Neural cell (in vitro differentiated cells): ENCODE results near the gene MYO3B. TPM values are rescaled to one million over a fixed set of nuclear protein-coding genes. Genes with fewer than 3 reads are reported as not detected.

ENCODE experiments used
- H2AFZ ChIP-seq: fragments of 200-600, 300-800 bp; sonication (generic), shearing (Covaris generic); 2 replicates; pipeline ENCODE4 v1.6.0; 2014; ENCODE audit warnings: low read depth, mild to moderate bottlenecking, antibody characterized with exemption, low read length, moderate library complexity
- H3F3A ChIP-seq: fragments of 200-600 bp; shearing (Covaris generic); 2 replicates; pipeline ENCODE4 v1.6.1; 2016; ENCODE audit warnings: mild to moderate bottlenecking, moderate library complexity, mixed read lengths, antibody characterized with exemption, low read length; ENCODE audit not compliant: insufficient read depth, poor library complexity, severe bottlenecking
- H3K27ac ChIP-seq: fragments of 200-600, 300-800 bp; sonication (generic), shearing (Covaris generic); 2 replicates; pipeline ENCODE4 v1.5.1; 2014; ENCODE audit warnings: mild to moderate bottlenecking, low read length, moderate library complexity
- H3K27me3 ChIP-seq: fragments of 300-800, 200-600 bp; sonication (generic), shearing (Covaris generic); 2 replicates; pipeline ENCODE4 v1.6.0; 2014; ENCODE audit warnings: mild to moderate bottlenecking, low read depth, low read length, moderate library complexity; ENCODE audit not compliant: insufficient read depth
- H3K36me3 ChIP-seq: fragments of 300-800, 200-600 bp; sonication (generic), shearing (Covaris generic); 2 replicates; pipeline ENCODE4 v1.5.1; 2014; ENCODE audit warnings: mild to moderate bottlenecking, antibody characterized with exemption, low read length, moderate library complexity; ENCODE audit not compliant: insufficient read depth
- H3K4me2 ChIP-seq: fragments of 300-800, 200-600 bp; sonication (generic), shearing (Covaris generic); 2 replicates; pipeline ENCODE4 v1.6.0; 2014; ENCODE audit warnings: mild to moderate bottlenecking, low read length
- H3K4me3 ChIP-seq: fragments of 300-800, 200-600 bp; sonication (generic), shearing (Covaris generic); 2 replicates; pipeline ENCODE4 v1.5.1; 2014; ENCODE audit warnings: mild to moderate bottlenecking, low read length, moderate library complexity
- H3K79me2 ChIP-seq: fragments of 200-600 bp; shearing (Covaris generic); replicated peaks from 2 replicates; pipeline ENCODE4 v1.6.0; 2014; ENCODE audit warnings: mild to moderate bottlenecking, low read length, moderate library complexity; ENCODE audit not compliant: insufficient read depth
- H3K9ac ChIP-seq: fragments of 300-800, 200-600 bp; sonication (generic), shearing (Covaris generic); 2 replicates; pipeline ENCODE4 v1.6.1; 2016; ENCODE audit warnings: mild to moderate bottlenecking, low read length, mixed read lengths
- H3K9me2 ChIP-seq: fragments of 200-600 bp; shearing (Covaris generic); 2 replicates; pipeline ENCODE4 v1.6.1; 2016; ENCODE audit warnings: mild to moderate bottlenecking, low read length, mixed read lengths; ENCODE audit not compliant: insufficient read depth
- H3K9me3 ChIP-seq: fragments of 200-600, 300-800 bp; sonication (generic), shearing (Covaris generic); 2 replicates; pipeline ENCODE4 v1.6.1; 2016; ENCODE audit warnings: mild to moderate bottlenecking, mixed run types, low read length, moderate library complexity, mixed read lengths
- H4K20me1 ChIP-seq: fragments of 200-600 bp; shearing (Covaris generic); 2 replicates; pipeline ENCODE4 v1.6.1; 2016; ENCODE audit warnings: mild to moderate bottlenecking, mixed run types; ENCODE audit not compliant: insufficient read depth
- EP300 ChIP-seq: fragments of 450-650 bp; conservative IDR thresholded peaks from 2 replicates; pipeline ENCODE4 v1.6.1; 2014; ENCODE audit warnings: antibody characterized with exemption, mild to moderate bottlenecking, moderate library complexity; ENCODE audit not compliant: poor library complexity, severe bottlenecking
- MXI1 ChIP-seq: fragments of 450-650 bp; conservative IDR thresholded peaks from 2 replicates; pipeline ENCODE4 v1.6.1; 2014; ENCODE audit warnings: antibody characterized with exemption, mild to moderate bottlenecking; ENCODE audit not compliant: poor library complexity, severe bottlenecking
- POLR2AphosphoS5 ChIP-seq: IDR thresholded peaks from 2 replicates; pipeline ENCODE4 v1.6.1; 2012
- SMC3 ChIP-seq: fragments of 450-650 bp; conservative IDR thresholded peaks from 2 replicates; pipeline ENCODE4 v1.6.1; 2014; ENCODE audit warnings: antibody characterized with exemption, mild to moderate bottlenecking, moderate library complexity; ENCODE audit not compliant: poor library complexity
- TAF1 ChIP-seq: IDR thresholded peaks from 2 replicates; pipeline ENCODE4 v1.6.1; 2012; ENCODE audit warnings: low read depth
- polyA plus RNA-seq: library from polyadenylated mRNA; depleted of rRNA; stranded (reverse); fragments of >200 nt; gene quantifications from 2 replicates; pipeline ENCODE4 v1.2.3, GENCODE V29; 2014
- TF ChIP-seq, protein P1 (sequence below): fragments of 450-650 bp; IDR thresholded peaks from 2 replicates; pipeline ENCODE4 v1.5.1; 2014; ENCODE audit warnings: antibody characterized with exemption, mild to moderate bottlenecking, moderate library complexity; ENCODE audit not compliant: poor library complexity, severe bottlenecking

Gene MYO3B
- polyA plus RNA-seq, 1 donor from 2014 or later: 0.11 TPM

DNA sequence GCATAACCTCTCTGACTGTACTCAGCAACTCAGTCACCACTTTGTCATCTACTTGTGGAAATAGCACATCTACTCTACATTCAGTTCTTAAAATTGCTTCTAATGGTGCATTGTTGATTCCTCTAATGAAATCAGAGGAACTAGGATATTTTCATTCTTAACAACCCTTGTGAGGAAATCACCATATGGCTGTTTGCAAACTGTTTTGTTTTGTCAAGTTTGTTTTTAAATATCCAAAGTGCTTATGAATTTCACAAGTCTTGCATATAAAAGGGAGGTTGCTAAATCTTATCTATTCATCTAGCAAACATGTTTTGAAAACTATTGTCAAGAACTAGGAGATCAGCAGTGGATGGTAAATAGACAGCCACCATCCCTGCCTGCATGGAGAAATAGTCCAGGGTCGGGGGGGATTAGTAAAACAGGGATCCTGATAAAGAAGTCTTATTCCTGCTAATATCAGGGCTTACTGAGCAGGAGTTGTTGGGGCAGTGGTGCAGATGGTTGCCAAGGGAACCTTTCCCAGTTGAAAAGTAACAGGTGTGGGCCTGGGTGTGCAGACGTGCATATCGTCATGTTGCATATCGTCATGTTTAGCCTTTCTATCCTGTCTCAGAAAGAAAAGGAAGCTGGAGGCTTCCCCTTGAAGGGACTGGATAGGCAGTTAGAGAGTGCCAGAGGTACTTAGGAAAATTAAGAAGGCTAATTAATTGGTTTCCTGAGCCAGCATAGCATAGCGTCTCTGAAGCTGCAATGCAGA lies 7.5 kb upstream of the MYO3B start:
- Histone ChIP-seq H3K9me2 (no peaks in the 10 kb centered on the region), H3K27me3 (no peaks in the 10 kb centered on the region), H2AFZ (no peak overlapping the region), H3K4me2 (no peak overlapping the region), H3K36me3 (no peaks in the 10 kb centered on the region), H4K20me1 (no peaks in the 10 kb centered on the region), H3K4me3 (no peak overlapping the region), H3F3A (no peaks in the 10 kb centered on the region), H3K9ac (no peak overlapping the region), H3K9me3 (no peaks in the 10 kb centered on the region), H3K27ac (no peak overlapping the region), H3K79me2 (no peaks in the 10 kb centered on the region)
- no peak for TF ChIP-seq EP300
- no peak for TF ChIP-seq MXI1
- TF ChIP-seq SMC3: no peak
- TF ChIP-seq TAF1: no peak

DNA sequence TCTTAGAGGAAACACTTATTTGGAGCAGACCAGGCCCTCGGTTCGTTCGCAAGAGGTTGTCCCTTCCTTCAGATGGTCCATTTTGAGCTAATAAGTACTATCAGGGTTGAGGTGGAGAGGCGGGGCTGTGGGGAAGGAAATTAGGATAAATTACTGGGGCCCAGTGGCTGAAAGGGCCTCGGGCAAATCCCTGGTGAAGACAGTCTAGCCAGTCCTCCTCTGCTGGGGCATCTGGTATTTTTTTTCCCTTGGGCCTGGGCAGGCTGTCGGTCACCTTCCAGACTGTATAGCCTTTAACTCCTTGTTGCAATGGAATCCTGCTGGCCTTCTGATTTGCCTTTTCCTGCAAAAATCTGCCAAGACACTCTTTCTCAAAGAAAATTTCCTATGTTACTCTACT lies 1.7 kb upstream of the MYO3B start:
- Histone ChIP-seq H3K27me3 (no peaks in the 10 kb centered on the region), H3K79me2 (no peaks in the 10 kb centered on the region), H3K4me2 (no peak overlapping the region), H3K36me3 (no peaks in the 10 kb centered on the region), H4K20me1 (no peaks in the 10 kb centered on the region), H3K9me2 (no peaks in the 10 kb centered on the region), H3F3A (no peaks in the 10 kb centered on the region), H2AFZ (no peak overlapping the region), H3K9me3 (no peaks in the 10 kb centered on the region), H3K27ac (peak overlapping the region; percentile 20), H3K4me3 (no peak overlapping the region), H3K9ac (no peak overlapping the region)
- TF ChIP-seq TAF1: no peak
- TF ChIP-seq, protein P1, sequence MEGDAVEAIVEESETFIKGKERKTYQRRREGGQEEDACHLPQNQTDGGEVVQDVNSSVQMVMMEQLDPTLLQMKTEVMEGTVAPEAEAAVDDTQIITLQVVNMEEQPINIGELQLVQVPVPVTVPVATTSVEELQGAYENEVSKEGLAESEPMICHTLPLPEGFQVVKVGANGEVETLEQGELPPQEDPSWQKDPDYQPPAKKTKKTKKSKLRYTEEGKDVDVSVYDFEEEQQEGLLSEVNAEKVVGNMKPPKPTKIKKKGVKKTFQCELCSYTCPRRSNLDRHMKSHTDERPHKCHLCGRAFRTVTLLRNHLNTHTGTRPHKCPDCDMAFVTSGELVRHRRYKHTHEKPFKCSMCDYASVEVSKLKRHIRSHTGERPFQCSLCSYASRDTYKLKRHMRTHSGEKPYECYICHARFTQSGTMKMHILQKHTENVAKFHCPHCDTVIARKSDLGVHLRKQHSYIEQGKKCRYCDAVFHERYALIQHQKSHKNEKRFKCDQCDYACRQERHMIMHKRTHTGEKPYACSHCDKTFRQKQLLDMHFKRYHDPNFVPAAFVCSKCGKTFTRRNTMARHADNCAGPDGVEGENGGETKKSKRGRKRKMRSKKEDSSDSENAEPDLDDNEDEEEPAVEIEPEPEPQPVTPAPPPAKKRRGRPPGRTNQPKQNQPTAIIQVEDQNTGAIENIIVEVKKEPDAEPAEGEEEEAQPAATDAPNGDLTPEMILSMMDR: no peak
- no peak for TF ChIP-seq POLR2AphosphoS5

DNA sequence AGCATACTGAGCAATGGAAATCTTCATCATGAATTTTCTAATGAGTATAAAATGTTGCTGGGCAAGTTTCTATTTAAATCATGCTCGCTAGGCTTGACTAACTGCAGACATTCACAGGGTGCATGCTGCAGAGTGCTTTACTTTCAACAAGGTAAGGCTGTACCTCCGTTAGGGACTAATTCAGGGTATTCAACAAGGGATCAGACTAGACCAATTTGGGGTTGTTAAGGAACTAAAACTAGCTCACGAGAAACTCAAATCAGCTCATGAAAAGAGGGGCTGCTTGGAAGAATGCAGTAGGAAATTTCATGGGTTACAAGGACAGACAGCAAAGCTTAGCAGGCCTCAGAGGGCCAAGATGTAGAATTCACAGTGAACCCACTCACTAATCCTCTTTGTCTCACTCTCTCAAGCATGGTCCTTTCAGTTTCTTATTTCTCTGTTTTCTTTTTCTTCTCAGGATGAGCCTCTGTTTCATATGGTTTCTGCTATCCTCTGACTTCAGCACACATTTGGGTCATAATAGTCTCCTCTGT lies 2.2 kb downstream of the MYO3B start:
- Histone ChIP-seq H3K4me3 (no peak overlapping the region), H3K36me3 (no peaks in the 10 kb centered on the region), H3K9ac (no peak overlapping the region), H3K27ac (no peak overlapping the region), H3K27me3 (no peaks in the 10 kb centered on the region), H3K9me3 (no peaks in the 10 kb centered on the region), H4K20me1 (no peaks in the 10 kb centered on the region), H3F3A (no peaks in the 10 kb centered on the region), H3K9me2 (no peaks in the 10 kb centered on the region), H3K79me2 (no peaks in the 10 kb centered on the region), H2AFZ (no peak overlapping the region), H3K4me2 (no peak overlapping the region)
- TF ChIP-seq POLR2AphosphoS5 (no peak), SMC3 (no peak)
- TF ChIP-seq, protein P1: no peak
